HepG2 (cell line): ENCODE measurements around the gene RPL27A. TPM values are rescaled to one million over a fixed set of nuclear protein-coding genes. Genes with fewer than 3 reads are reported as not detected.

Source experiments
- CTCF ChIP-seq: sonication (generic); formaldehyde crosslinking; IDR thresholded peaks from 2 replicates; pipeline ENCODE4 v1.5.0; 2020; ENCODE audit warnings: mild to moderate bottlenecking, missing genetic modification reagents, moderate library complexity
- DPF2 ChIP-seq: sonication (generic); formaldehyde crosslinking; IDR thresholded peaks from 2 replicates; pipeline ENCODE4 v1.4.0; 2020; ENCODE audit warnings: mild to moderate bottlenecking, low read depth, missing genetic modification reagents, borderline replicate concordance
- DRAP1 ChIP-seq: IDR thresholded peaks from 2 replicates; pipeline ENCODE4 v1.6.1; 2016; ENCODE audit warnings: missing genetic modification reagents, missing compliant biosample characterization
- GRHL1 ChIP-seq: sonication (generic); formaldehyde crosslinking; conservative IDR thresholded peaks from 2 replicates; pipeline ENCODE4 v1.8.0; 2022; ENCODE audit warnings: missing genetic modification reagents
- HES4 ChIP-seq: sonication (generic); formaldehyde crosslinking; IDR thresholded peaks from 2 replicates; pipeline ENCODE4 v1.9.0; 2021; ENCODE audit warnings: mild to moderate bottlenecking, missing genetic modification reagents, borderline replicate concordance
- NAIF1 ChIP-seq: sonication (generic); formaldehyde crosslinking; IDR thresholded peaks from 2 replicates; pipeline ENCODE4 v1.5.0; 2020; ENCODE audit warnings: mild to moderate bottlenecking, missing genetic modification reagents, borderline replicate concordance
- POLR2A ChIP-seq, 2 experiments: IDR thresholded peaks; 2 replicates each; pipeline ENCODE4 v1.6.1; 2011; ENCODE audit warnings: low read depth in 2 of 2, low read length in 2 of 2, mild to moderate bottlenecking in 1 of 2, moderate library complexity in 1 of 2; ENCODE audit not compliant: insufficient read depth in 1 of 2
- RNF2 ChIP-seq: fragments of 450-650 bp; conservative IDR thresholded peaks from 2 replicates; pipeline ENCODE4 v1.6.1; 2016; ENCODE audit warnings: low read depth
- SPEN ChIP-seq: sonication (generic); formaldehyde crosslinking; IDR thresholded peaks from 2 replicates; pipeline ENCODE4 v1.5.1; 2020; ENCODE audit warnings: low read depth, mild to moderate bottlenecking, missing genetic modification reagents
- U2AF2 ChIP-seq: fragments of 200-400 bp; formaldehyde crosslinking; IDR thresholded peaks from 2 replicates; pipeline ENCODE4 v1.6.1; 2017; ENCODE audit warnings: low read depth, mild to moderate bottlenecking, low read length
- ZBTB42 ChIP-seq: sonication (generic); formaldehyde crosslinking; IDR thresholded peaks from 2 replicates; pipeline ENCODE4 v1.5.0; 2020; ENCODE audit warnings: mild to moderate bottlenecking, missing genetic modification reagents
- ZNF335 ChIP-seq: sonication (generic); formaldehyde crosslinking; IDR thresholded peaks from 2 replicates; pipeline ENCODE4 v1.4.0; 2020; ENCODE audit warnings: missing genetic modification reagents
- ZNF615 ChIP-seq: sonication (generic); formaldehyde crosslinking; IDR thresholded peaks from 2 replicates; pipeline ENCODE4 v1.5.0; 2020; ENCODE audit warnings: mild to moderate bottlenecking, missing genetic modification reagents, borderline replicate concordance
- ZNF784 ChIP-seq: sonication (generic); formaldehyde crosslinking; IDR thresholded peaks from 2 replicates; pipeline ENCODE4 v1.5.1; 2020; ENCODE audit warnings: missing genetic modification reagents, mild to moderate bottlenecking, borderline replicate concordance
- ZSCAN31 ChIP-seq: sonication (generic); formaldehyde crosslinking; IDR thresholded peaks from 2 replicates; pipeline ENCODE4 v1.5.0; 2020; ENCODE audit warnings: low read depth, mild to moderate bottlenecking, missing genetic modification reagents
- polyA plus RNA-seq, 8 experiments: library from polyadenylated mRNA; depleted of rRNA in 3 of 8; stranded (reverse) in 7 of 8; unstranded in 1 of 8; fragments of >200 nt; fragmentation: Illumina TruSeq in 4 of 8; extraction: Trizol in 4 of 8; gene quantifications; 2 replicates each; pipeline versions ENCODE4 v1.2.1 to v1.2.3, GENCODE V29; 2011 to 2016; ENCODE audit warnings: low read depth in 4 of 8, missing spikeins in 1 of 8, mixed read lengths in 1 of 8; ENCODE audit not compliant: insufficient read depth in 1 of 8
- total RNA-seq, 5 experiments: library from RNA; depleted of rRNA; stranded (reverse); fragments of >200 nt; fragmentation: Illumina TruSeq; extraction: Trizol; gene quantifications; 2 replicates each; pipeline ENCODE4 v1.2.3, GENCODE V29; 2016; ENCODE audit warnings: low read depth in 1 of 5
- TF ChIP-seq, protein P1 (sequence below): sonication (generic); formaldehyde crosslinking; IDR thresholded peaks from 2 replicates; pipeline ENCODE4 v1.8.1; 2022; ENCODE audit warnings: mild to moderate bottlenecking, missing genetic modification reagents
- TF ChIP-seq, protein P2 (sequence below): sonication (generic); formaldehyde crosslinking; IDR thresholded peaks from 2 replicates; pipeline ENCODE4 v1.5.1; 2020; ENCODE audit warnings: mild to moderate bottlenecking, missing genetic modification reagents, borderline replicate concordance
- TF ChIP-seq, protein P3 (sequence below): sonication (generic); formaldehyde crosslinking; IDR thresholded peaks from 2 replicates; pipeline ENCODE4 v1.5.0; 2020; ENCODE audit warnings: missing genetic modification reagents

The RPL27A gene
- total and polyA plus RNA-seq, 2 of the 13 experiments (the other 11 are each of a cell fraction or from before 2014, with no cell fraction given), result 1,531 to 2,153 TPM

- peak; percentile 92 for TF ChIP-seq SPEN (CRISPR knock-in tag)
- peak; percentile 60; the same call in 1 of the 2 replicates for TF ChIP-seq ZNF615 (CRISPR knock-in tag)
- TF ChIP-seq ZBTB42 (CRISPR knock-in tag), result no peak
- TF ChIP-seq, protein P1, sequence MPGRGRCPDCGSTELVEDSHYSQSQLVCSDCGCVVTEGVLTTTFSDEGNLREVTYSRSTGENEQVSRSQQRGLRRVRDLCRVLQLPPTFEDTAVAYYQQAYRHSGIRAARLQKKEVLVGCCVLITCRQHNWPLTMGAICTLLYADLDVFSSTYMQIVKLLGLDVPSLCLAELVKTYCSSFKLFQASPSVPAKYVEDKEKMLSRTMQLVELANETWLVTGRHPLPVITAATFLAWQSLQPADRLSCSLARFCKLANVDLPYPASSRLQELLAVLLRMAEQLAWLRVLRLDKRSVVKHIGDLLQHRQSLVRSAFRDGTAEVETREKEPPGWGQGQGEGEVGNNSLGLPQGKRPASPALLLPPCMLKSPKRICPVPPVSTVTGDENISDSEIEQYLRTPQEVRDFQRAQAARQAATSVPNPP (CRISPR knock-in tag), result peak; percentile 96
- peak; percentile 84 for TF ChIP-seq CTCF (CRISPR knock-in tag)
- peak; percentile 77 to 96 for TF ChIP-seq POLR2A (IDR thresholded peaks at IDR 0.05; ENCODE audit: insufficient read depth in 1 of 2, low read depth in 2 of 2, low read length in 2 of 2)
- TF ChIP-seq, protein P2, sequence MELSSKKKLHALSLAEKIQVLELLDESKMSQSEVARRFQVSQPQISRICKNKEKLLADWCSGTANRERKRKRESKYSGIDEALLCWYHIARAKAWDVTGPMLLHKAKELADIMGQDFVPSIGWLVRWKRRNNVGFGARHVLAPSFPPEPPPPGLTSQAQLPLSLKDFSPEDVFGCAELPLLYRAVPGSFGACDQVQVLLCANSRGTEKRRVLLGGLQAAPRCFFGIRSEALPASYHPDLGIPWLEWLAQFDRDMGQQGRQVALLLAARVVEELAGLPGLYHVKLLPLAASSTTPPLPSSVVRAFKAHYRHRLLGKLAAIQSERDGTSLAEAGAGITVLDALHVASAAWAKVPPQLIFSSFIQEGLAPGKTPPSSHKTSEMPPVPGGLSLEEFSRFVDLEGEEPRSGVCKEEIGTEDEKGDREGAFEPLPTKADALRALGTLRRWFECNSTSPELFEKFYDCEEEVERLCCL (CRISPR knock-in tag), result no peak
- TF ChIP-seq, protein P3, sequence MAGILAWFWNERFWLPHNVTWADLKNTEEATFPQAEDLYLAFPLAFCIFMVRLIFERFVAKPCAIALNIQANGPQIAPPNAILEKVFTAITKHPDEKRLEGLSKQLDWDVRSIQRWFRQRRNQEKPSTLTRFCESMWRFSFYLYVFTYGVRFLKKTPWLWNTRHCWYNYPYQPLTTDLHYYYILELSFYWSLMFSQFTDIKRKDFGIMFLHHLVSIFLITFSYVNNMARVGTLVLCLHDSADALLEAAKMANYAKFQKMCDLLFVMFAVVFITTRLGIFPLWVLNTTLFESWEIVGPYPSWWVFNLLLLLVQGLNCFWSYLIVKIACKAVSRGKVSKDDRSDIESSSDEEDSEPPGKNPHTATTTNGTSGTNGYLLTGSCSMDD (CRISPR knock-in tag), result no peak
- no peak for TF ChIP-seq U2AF2
- peak; percentile 84 for TF ChIP-seq ZSCAN31 (CRISPR knock-in tag)
- TF ChIP-seq NAIF1 (CRISPR knock-in tag), result no peak; the same call in 1 of the 2 replicates
- 0 out of 2 replicates have a peak, but pooled peaks have one; percentile 60 for TF ChIP-seq ZNF784 (CRISPR knock-in tag)
- TF ChIP-seq GRHL1 (CRISPR knock-in tag), result no peak
- TF ChIP-seq DRAP1 (CRISPR knock-in tag), result peak; percentile 46
- TF ChIP-seq DPF2, result no peak
- TF ChIP-seq ZNF335 (CRISPR knock-in tag), result peak; percentile 73; the same call in 1 of the 2 replicates
- TF ChIP-seq RNF2, result peak; percentile 64; the same call in 1 of the 2 replicates
- no peak for TF ChIP-seq HES4 (CRISPR knock-in tag)
- TF ChIP-seq, all 625 proteins: peak for 359
Measured at GRCh38 chr11:8688414-8689362, 6.1 kb downstream of the RPL27A start (continued).
